ENCODE results near the gene SEMA4D.

Gene SEMA4D

DNA sequence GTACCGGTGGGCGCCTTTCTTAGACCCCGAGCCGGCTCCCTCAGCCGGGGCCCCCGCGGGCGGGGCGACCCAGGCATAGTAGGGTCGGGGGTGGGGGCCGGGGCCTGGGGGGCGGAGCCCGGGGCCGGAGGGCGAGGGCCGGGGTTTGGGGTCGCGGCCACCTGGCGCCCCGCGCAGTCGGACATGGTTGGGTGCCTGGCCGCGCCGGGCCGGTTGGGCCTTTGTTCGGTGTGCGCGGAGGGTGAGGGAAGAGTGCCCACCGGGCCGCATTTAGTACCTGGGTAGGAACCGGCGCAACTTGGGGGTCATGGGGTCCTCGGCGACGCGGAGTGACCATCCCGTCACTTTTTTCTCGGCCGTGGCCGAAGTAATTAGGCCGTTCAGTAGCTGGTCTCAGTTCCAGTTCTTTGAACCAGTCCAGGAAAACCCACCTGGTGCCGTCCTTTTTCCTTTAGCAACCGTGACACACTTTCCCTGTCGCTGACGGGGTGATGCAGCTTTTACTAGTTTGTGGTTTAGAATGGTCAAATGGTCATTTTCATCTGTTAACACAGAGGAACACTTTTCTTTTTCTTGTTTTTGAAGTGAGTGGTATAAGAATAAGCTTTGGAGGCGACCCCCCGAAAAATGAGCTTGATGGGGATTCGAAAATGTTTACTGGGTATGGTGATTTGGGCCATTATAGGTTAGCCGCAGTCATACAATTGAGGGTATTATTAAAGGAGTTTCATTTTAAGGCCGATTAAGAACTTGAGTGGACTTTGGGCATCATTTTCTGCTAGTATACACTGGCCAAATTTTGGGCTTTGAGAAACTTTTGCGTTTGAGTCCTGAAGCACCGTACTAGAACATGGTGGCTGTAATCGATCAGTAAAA is 186.3 kb downstream of the SEMA4D start:
- FAIRE-seq (no peak), DNase-seq (ENCODE audit: insufficient read length, low spot score) (no peak)
- TF ChIP-seq POLR2A (IDR thresholded peaks at IDR 0.05; ENCODE audit: low read depth, low read length): no peak
